Mesenchymal stem cell (in vitro differentiated cells and primary cell): Measurements from ENCODE around the gene FAM81B.

Source experiments
- DNase-seq: peaks from one replicate; pipeline ENCODE4 v3.0.0-alpha.2; 2013
- H2AFZ ChIP-seq: one replicate; pipeline ENCODE4 v1.6.1; 2013; ENCODE audit warnings: low read depth, mild to moderate bottlenecking, control low read depth, inconsistent platforms, low read length, moderate library complexity
- H2AK5ac ChIP-seq: 2 replicates; pipeline ENCODE4 v1.6.1; 2013; ENCODE audit warnings: low read length, moderate library complexity, mild to moderate bottlenecking, inconsistent platforms; ENCODE audit not compliant: severe bottlenecking
- H2BK120ac ChIP-seq: one replicate; pipeline ENCODE4 v1.6.1; 2013; ENCODE audit warnings: low read depth, mild to moderate bottlenecking, inconsistent platforms, low read length, moderate library complexity
- H2BK12ac ChIP-seq, 2 experiments: one replicate each; pipeline ENCODE4 v1.6.1; 2013; ENCODE audit warnings: inconsistent platforms in 2 of 2, low read length in 2 of 2, mild to moderate bottlenecking in 2 of 2, moderate library complexity in 2 of 2, control low read depth in 1 of 2
- H2BK15ac ChIP-seq: one replicate; pipeline ENCODE4 v1.6.1; 2013; ENCODE audit warnings: mild to moderate bottlenecking, low read depth, inconsistent platforms; ENCODE audit not compliant: poor library complexity, severe bottlenecking
- H2BK5ac ChIP-seq: 2 replicates; pipeline ENCODE4 v1.6.1; 2013; ENCODE audit warnings: low read depth, mild to moderate bottlenecking, low read length, control low read depth, inconsistent platforms; ENCODE audit not compliant: poor library complexity, severe bottlenecking
- H3K14ac ChIP-seq, 2 experiments: one replicate each; pipeline ENCODE4 v1.6.1; 2013; ENCODE audit warnings: inconsistent platforms in 2 of 2, low read length in 2 of 2, control low read depth in 1 of 2, mild to moderate bottlenecking in 1 of 2, moderate library complexity in 1 of 2
- H3K18ac ChIP-seq, 2 experiments: one replicate each; pipeline ENCODE4 v1.6.1; 2013; ENCODE audit warnings: inconsistent platforms in 2 of 2, low read length in 2 of 2, control low read depth in 1 of 2, low read depth in 1 of 2, mild to moderate bottlenecking in 1 of 2
- H3K23ac ChIP-seq, 2 experiments: one replicate each; pipeline ENCODE4 v1.6.1; 2013; ENCODE audit warnings: inconsistent platforms in 2 of 2, low read length in 2 of 2, mild to moderate bottlenecking in 2 of 2, moderate library complexity in 2 of 2, control low read depth in 1 of 2
- H3K27ac ChIP-seq: 2 replicates; pipeline ENCODE4 v1.5.1; 2013; ENCODE audit warnings: mild to moderate bottlenecking, moderate library complexity, low read length, control low read depth, inconsistent platforms; ENCODE audit not compliant: poor library complexity, severe bottlenecking
- H3K27me3 ChIP-seq, 2 experiments: 2 replicates each; pipeline versions ENCODE4 v1.6.1 to v1.7.0; 2013; ENCODE audit warnings: low read length in 2 of 2, mild to moderate bottlenecking in 2 of 2, moderate library complexity in 2 of 2, control low read depth in 1 of 2, inconsistent platforms in 1 of 2; ENCODE audit not compliant: control insufficient read depth in 1 of 2, insufficient read depth in 1 of 2
- H3K36me3 ChIP-seq, 2 experiments: 2 replicates each; pipeline versions ENCODE4 v1.6.1 to v1.7.0; 2013; ENCODE audit warnings: low read length in 2 of 2, control low read depth in 1 of 2, inconsistent platforms in 1 of 2, low read depth in 1 of 2, mild to moderate bottlenecking in 1 of 2; ENCODE audit not compliant: insufficient read depth in 2 of 2, control insufficient read depth in 1 of 2
- H3K4ac ChIP-seq, 2 experiments: one replicate each; pipeline ENCODE4 v1.6.1; 2013; ENCODE audit warnings: inconsistent platforms in 2 of 2, low read length in 2 of 2, mild to moderate bottlenecking in 2 of 2, moderate library complexity in 2 of 2, control low read depth in 1 of 2, low read depth in 1 of 2
- H3K4me1 ChIP-seq: 2 replicates; pipeline ENCODE4 v1.6.1; 2013; ENCODE audit warnings: low read depth, low read length, control low read depth; ENCODE audit not compliant: control insufficient read depth, insufficient read depth
- H3K4me2 ChIP-seq: 2 replicates; pipeline ENCODE4 v1.6.1; 2013; ENCODE audit warnings: low read length, mild to moderate bottlenecking, inconsistent platforms; ENCODE audit not compliant: poor library complexity, severe bottlenecking
- H3K4me3 ChIP-seq, 2 experiments: 2 replicates each; pipeline versions ENCODE4 v1.5.1 to v1.7.0; 2013; ENCODE audit warnings: low read length in 2 of 2, mild to moderate bottlenecking in 2 of 2, control low read depth in 1 of 2, low read depth in 1 of 2; ENCODE audit not compliant: insufficient read depth in 1 of 2
- H3K79me1 ChIP-seq: replicated peaks from 2 replicates; pipeline ENCODE4 v1.6.1; 2013; ENCODE audit warnings: mild to moderate bottlenecking, control low read depth, low read length, inconsistent platforms; ENCODE audit not compliant: poor library complexity, severe bottlenecking
- H3K9ac ChIP-seq: 2 replicates; pipeline ENCODE4 v1.7.0; 2013; ENCODE audit warnings: mild to moderate bottlenecking, low read length, moderate library complexity
- H3K9me3 ChIP-seq: 2 replicates; pipeline ENCODE4 v1.7.0; 2013; ENCODE audit warnings: mild to moderate bottlenecking, low read length; ENCODE audit not compliant: control insufficient read depth
- H4K8ac ChIP-seq: one replicate; pipeline ENCODE4 v1.6.1; 2013; ENCODE audit warnings: inconsistent platforms, mild to moderate bottlenecking, low read length, moderate library complexity
- H4K91ac ChIP-seq: one replicate; pipeline ENCODE4 v1.6.1; 2013; ENCODE audit warnings: mild to moderate bottlenecking, low read length, inconsistent platforms
- WGBS: methylation state at CpG from one replicate; pipeline ENCODE4 v1.1.7; 2013; ENCODE audit warnings: mixed read lengths; 5-methylcytosine and 5-hydroxymethylcytosine counted together

The FAM81B gene

DNA sequence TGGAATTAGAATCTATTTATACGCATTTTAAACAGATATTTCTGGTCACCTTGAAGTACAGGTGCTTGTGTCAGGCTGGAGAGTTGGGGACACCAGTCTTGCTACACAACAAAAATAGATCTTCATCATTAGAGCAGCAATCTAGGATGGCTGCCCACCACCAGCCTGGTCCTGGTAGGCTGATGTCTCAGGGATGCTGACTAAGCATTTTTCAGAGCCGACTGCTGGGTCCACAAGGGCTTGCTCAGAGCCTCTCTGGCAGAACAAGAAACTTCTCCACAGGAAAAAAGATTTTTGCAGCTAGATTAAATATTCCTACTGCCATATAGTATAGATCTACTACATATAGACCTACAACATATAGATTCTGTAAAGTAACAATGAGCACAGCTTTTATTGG lies 12.0 kb upstream of the FAM81B start:
- H3K9ac ChIP-seq, result no peak overlapping the region
- no peaks in the 10 kb centered on the region for H3K4me1 ChIP-seq
- no peak overlapping the region for H2AK5ac ChIP-seq
- no peak overlapping the region for H4K91ac ChIP-seq
- no peaks in the 10 kb centered on the region for H3K27me3 ChIP-seq
- H2BK15ac ChIP-seq, result no peak overlapping the region
- no peak overlapping the region for H3K4me2 ChIP-seq
- no peak overlapping the region for H2BK120ac ChIP-seq
- no peak overlapping the region for H3K23ac ChIP-seq
- no peak overlapping the region for H2AFZ ChIP-seq
- no peak overlapping the region for H3K27ac ChIP-seq
- no peak overlapping the region for H2BK12ac ChIP-seq
- no peak overlapping the region for H3K14ac ChIP-seq
- H3K36me3 ChIP-seq, result no peaks in the 10 kb centered on the region
- no peak overlapping the region for H4K8ac ChIP-seq
- H3K18ac ChIP-seq, result no peak overlapping the region
- no peak overlapping the region for H2BK5ac ChIP-seq
- H3K9me3 ChIP-seq, result no peaks in the 10 kb centered on the region
- WGBS, result 52% methylated on average over 2 of the region's 2 CpGs
- H3K4ac ChIP-seq, result no peak overlapping the region
- no peaks in the 10 kb centered on the region for H3K79me1 ChIP-seq
- no peak overlapping the region for H3K4me3 ChIP-seq
- DNase-seq, result no peak

- Histone ChIP-seq H3K9me3 (no peaks in the 10 kb centered on the region), H4K91ac (no peak overlapping the region), H3K27me3 (no peaks in the 10 kb centered on the region), H3K79me1 (no peaks in the 10 kb centered on the region), H3K4me2 (no peak overlapping the region), H2BK15ac (no peak overlapping the region), H3K27ac (no peak overlapping the region), H4K8ac (no peak overlapping the region), H3K36me3 (no peaks in the 10 kb centered on the region), H2AFZ (no peak overlapping the region), H3K23ac (no peak overlapping the region), H3K14ac (no peak overlapping the region), H3K4me3 (no peak overlapping the region), H3K9ac (no peak overlapping the region), H2BK12ac (no peak overlapping the region), H3K4me1 (no peaks in the 10 kb centered on the region), H2AK5ac (no peak overlapping the region), H2BK120ac (no peak overlapping the region), H3K18ac (no peak overlapping the region), H2BK5ac (no peak overlapping the region), H3K4ac (no peak overlapping the region)
- WGBS, result 91% methylated on average over 5 of the region's 5 CpGs
- no peak for DNase-seq
These were observed 11.0 kb upstream of the FAM81B start for GRCh38 chr5:95380103-95380628.

- Histone ChIP-seq H3K4me1 (no peaks in the 10 kb centered on the region), H3K23ac (no peak overlapping the region), H3K27ac (no peak overlapping the region), H3K4ac (no peak overlapping the region), H2BK120ac (no peak overlapping the region), H3K14ac (no peak overlapping the region), H2BK5ac (no peak overlapping the region), H3K9ac (no peak overlapping the region), H2BK15ac (no peak overlapping the region), H2AK5ac (no peak overlapping the region), H4K8ac (no peak overlapping the region), H3K4me3 (no peak overlapping the region), H2AFZ (no peak overlapping the region), H3K79me1 (no peaks in the 10 kb centered on the region), H3K9me3 (no peaks in the 10 kb centered on the region), H3K36me3 (no peaks in the 10 kb centered on the region), H3K27me3 (no peaks in the 10 kb centered on the region), H3K18ac (no peak overlapping the region), H4K91ac (no peak overlapping the region), H2BK12ac (no peak overlapping the region), H3K4me2 (no peak overlapping the region)
- 16% methylated on average over 4 of the region's 4 CpGs for WGBS
- DNase-seq, result no peak
These were observed 8.4 kb upstream of the FAM81B start for GRCh38 chr5:95382801-95383200.

GRCh38 chr5:95384485-95385213 lies 6.5 kb upstream of the FAM81B start:
- H2BK5ac ChIP-seq, result no peak overlapping the region
- no peak overlapping the region for H2BK120ac ChIP-seq
- H4K8ac ChIP-seq, result no peak overlapping the region
- no peaks in the 10 kb centered on the region for H3K36me3 ChIP-seq
- 71% methylated on average over 4 of the region's 5 CpGs for WGBS
- no peak overlapping the region for H3K4me3 ChIP-seq
- no peaks in the 10 kb centered on the region for H3K9me3 ChIP-seq
- H3K23ac ChIP-seq, result no peak overlapping the region
- no peaks in the 10 kb centered on the region for H3K27me3 ChIP-seq
- H3K4me2 ChIP-seq, result no peak overlapping the region
- H4K91ac ChIP-seq, result no peak overlapping the region
- H3K79me1 ChIP-seq, result no peaks in the 10 kb centered on the region
- H3K18ac ChIP-seq, result no peak overlapping the region
- H3K9ac ChIP-seq, result no peak overlapping the region
- no peak overlapping the region for H3K14ac ChIP-seq
- H2AFZ ChIP-seq, result no peak overlapping the region
- no peaks in the 10 kb centered on the region for H3K4me1 ChIP-seq
- H3K4ac ChIP-seq, result no peak overlapping the region
- no peak overlapping the region for H2BK12ac ChIP-seq
- DNase-seq, result no peak
- no peak overlapping the region for H2AK5ac ChIP-seq
- H3K27ac ChIP-seq, result no peak overlapping the region
- no peak overlapping the region for H2BK15ac ChIP-seq
